Adipocyte (in vitro differentiated cells): Measurements from ENCODE around the gene KIAA0825.

Source experiments
- DNase-seq: peaks from one replicate; pipeline ENCODE4 v3.0.0-alpha.2; 2015; ENCODE audit warnings: low read depth
- H3K27me3 ChIP-seq: replicated peaks from 2 replicates; pipeline ENCODE4 v1.7.0; 2013; ENCODE audit warnings: mild to moderate bottlenecking, low read length, moderate library complexity; ENCODE audit not compliant: control insufficient read depth, insufficient read depth
- H3K36me3 ChIP-seq: 2 replicates; pipeline ENCODE4 v1.7.0; 2013; ENCODE audit warnings: low read length, mild to moderate bottlenecking, moderate library complexity; ENCODE audit not compliant: control insufficient read depth, insufficient read depth, severe bottlenecking
- H3K4me1 ChIP-seq: 2 replicates; pipeline ENCODE4 v1.7.0; 2013; ENCODE audit warnings: mild to moderate bottlenecking, low read length, moderate library complexity; ENCODE audit not compliant: control insufficient read depth, insufficient read depth
- H3K4me3 ChIP-seq: 2 replicates; pipeline ENCODE4 v1.7.0; 2013; ENCODE audit warnings: mild to moderate bottlenecking, low read length, moderate library complexity
- H3K9ac ChIP-seq: 2 replicates; pipeline ENCODE4 v1.7.0; 2013; ENCODE audit warnings: mild to moderate bottlenecking, low read length, moderate library complexity
- H3K9me3 ChIP-seq: 2 replicates; pipeline ENCODE4 v1.7.0; 2013; ENCODE audit warnings: mild to moderate bottlenecking, low read length, moderate library complexity; ENCODE audit not compliant: control insufficient read depth

Gene KIAA0825

DNA sequence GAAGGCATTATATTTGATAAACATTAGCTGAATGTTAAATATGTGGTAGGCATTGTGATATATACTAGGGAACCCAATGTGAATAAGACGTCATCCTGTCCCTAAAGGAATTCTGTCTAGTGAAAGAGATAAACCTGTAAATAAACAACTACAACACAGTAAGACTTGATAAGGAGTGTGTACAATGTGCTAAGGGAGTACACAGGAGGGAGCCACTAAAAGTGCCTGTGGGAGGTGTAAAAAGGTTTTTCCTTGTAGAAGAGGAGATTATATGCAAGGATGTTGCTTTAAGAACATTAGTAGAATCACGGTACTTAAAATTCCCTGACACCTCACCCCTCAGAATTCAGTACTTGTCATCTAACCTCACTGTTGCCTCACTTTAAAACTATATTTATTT is 91.7 kb downstream of the KIAA0825 start:
- no peak overlapping the region for H3K9ac ChIP-seq
- no peak for DNase-seq

DNA sequence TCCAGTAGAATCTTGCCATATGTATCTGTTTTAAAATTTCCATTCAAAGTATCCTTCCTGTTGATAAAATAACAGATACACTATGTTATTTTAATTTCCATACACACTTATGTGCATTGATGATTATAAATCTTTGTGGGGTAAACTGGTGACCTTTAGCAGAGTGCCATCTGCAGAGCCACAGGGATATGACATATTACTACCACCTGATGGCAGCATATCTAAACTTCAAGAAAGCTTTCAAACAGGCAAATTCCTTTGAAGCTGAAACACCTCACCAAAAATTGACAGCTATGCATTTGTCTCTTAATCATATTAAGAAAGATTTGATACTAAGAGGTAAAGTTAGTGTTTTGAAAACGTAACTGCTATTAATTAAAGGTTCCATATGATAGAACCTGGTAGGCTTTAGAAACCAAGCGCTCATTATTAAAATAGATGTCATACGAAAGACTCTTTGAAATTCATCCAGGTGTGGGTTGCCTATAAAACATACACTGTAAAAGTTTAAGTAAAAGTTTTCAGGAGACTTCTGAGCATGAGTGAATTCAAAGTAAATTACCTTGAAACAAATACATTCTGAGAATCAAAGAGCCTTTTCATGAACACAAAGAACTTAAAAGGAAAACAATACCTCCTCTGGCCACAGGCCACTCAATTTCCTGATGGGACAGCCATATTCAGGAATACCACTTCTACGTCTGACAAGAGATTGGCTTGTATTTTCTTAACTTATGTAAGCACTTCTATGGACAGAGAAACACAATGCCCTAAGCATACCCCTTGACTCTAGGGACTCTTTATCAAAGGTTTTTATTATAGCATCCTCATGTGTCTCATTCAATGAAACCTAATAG is 93.3 kb downstream of the KIAA0825 start:
- no peak overlapping the region for H3K9ac ChIP-seq
- no peak overlapping the region for H3K4me3 ChIP-seq
- no peaks in the 10 kb centered on the region for H3K9me3 ChIP-seq
- H3K27me3 ChIP-seq: no peaks in the 10 kb centered on the region
- H3K36me3 ChIP-seq: no peaks in the 10 kb centered on the region
- H3K4me1 ChIP-seq: peaks cover 22% of the 10 kb centered on the region
- peak; percentile 70 for DNase-seq

More for the DNA sequence above, 91.7 kb downstream of the KIAA0825 start:
- peaks cover 18% of the 10 kb centered on the region for H3K4me1 ChIP-seq
- H3K9me3 ChIP-seq: no peaks in the 10 kb centered on the region
- no peaks in the 10 kb centered on the region for H3K27me3 ChIP-seq
- H3K36me3 ChIP-seq: no peaks in the 10 kb centered on the region
- H3K4me3 ChIP-seq: no peak overlapping the region

DNA sequence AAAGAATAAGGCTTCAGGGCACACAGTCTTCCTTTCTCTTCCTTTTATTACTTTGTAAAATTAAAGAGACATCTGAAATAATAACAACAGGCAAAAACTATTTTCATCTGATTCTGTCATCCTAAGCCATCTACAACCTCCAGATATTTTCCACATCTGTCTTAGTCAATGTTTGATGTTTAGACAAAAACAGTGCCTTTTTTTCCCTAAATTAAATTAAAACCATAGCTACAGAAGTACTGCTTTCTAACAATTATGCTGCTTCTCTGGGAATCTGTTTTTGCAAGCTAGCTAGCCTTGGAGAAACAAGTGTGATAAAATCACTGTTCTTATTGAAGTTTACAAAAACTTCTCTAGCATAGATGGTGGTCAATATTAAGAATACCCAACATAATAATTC is 95.4 kb downstream of the KIAA0825 start:
- no peaks in the 10 kb centered on the region for H3K36me3 ChIP-seq
- H3K27me3 ChIP-seq: no peaks in the 10 kb centered on the region
- no peak overlapping the region for H3K4me3 ChIP-seq
- no peaks in the 10 kb centered on the region for H3K9me3 ChIP-seq
- no peak for DNase-seq
- no peak overlapping the region for H3K9ac ChIP-seq
- H3K4me1 ChIP-seq: peaks cover 23% of the 10 kb centered on the region

DNA sequence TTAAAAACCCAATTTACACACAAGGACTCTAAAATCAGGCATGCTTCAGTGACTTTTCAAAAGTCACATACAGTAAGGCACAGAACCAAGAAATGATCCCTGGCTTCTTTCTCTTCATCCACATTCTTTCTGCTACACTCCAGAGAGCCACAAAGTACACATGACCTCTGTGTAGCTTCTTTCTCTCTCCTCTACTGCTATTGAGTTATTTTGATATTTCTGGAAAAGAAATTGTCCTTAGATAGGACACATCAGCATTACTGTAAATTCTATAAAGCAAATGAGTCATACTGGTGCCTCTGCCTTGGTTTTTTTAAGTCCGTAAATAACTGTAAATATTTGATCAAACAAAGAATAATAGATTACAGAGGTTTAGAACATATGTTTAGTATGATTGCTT is 96.3 kb downstream of the KIAA0825 start:
- no peaks in the 10 kb centered on the region for H3K27me3 ChIP-seq
- H3K9ac ChIP-seq: no peak overlapping the region
- no peaks in the 10 kb centered on the region for H3K36me3 ChIP-seq
- peak; percentile 34 for DNase-seq
- H3K4me3 ChIP-seq: no peak overlapping the region
- H3K9me3 ChIP-seq: no peaks in the 10 kb centered on the region
- peaks cover 26% of the 10 kb centered on the region for H3K4me1 ChIP-seq

DNA sequence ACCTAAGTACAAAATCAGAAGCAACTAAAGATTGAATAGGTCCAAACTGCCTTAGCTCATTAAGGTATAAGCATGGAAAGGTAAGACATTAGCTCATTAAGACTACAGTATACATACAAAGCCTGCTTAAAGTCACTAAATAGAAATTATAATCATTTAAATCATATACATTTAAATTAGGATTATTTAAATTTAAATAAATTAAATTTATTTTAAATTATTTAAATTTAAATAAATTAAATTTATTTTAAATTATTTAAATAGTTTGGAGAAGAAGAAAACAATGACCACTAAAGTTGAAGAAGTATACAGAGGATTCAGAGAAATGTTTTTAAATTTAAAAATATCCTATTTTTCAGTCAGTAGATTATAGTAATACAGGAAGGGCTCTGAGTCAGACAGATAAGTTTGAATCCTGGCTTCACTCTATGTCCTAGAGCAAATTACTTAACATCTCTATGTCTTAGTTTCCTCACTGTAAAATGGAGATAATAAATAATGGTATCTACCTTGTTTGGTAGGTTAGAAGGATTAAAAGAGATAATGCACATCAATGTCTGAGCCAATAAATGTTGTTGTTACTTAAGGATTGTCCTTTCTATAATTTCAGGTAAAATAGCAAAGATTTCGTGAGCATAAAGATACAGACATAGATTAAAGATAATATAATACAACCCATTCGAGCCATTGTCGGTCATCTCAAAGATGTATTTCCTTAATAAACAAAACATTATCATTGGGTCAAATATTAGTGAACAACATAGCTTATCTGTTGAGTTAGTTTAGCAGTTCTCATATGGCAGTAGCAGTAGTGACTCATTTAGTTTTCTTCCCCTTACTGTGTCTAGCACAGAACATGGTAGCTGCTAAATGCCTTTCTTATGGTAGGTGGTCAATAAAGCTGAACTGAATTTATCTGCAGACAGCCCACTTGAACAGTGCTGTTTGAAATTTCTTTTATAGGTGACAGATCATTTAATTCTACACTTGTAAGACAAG is 100.6 kb downstream of the KIAA0825 start:
- Histone ChIP-seq H3K9me3 (no peaks in the 10 kb centered on the region), H3K9ac (no peak overlapping the region), H3K4me1 (peaks cover 21% of the 10 kb centered on the region), H3K27me3 (no peaks in the 10 kb centered on the region), H3K4me3 (no peak overlapping the region), H3K36me3 (no peaks in the 10 kb centered on the region)
- peak; percentile 7 for DNase-seq

DNA sequence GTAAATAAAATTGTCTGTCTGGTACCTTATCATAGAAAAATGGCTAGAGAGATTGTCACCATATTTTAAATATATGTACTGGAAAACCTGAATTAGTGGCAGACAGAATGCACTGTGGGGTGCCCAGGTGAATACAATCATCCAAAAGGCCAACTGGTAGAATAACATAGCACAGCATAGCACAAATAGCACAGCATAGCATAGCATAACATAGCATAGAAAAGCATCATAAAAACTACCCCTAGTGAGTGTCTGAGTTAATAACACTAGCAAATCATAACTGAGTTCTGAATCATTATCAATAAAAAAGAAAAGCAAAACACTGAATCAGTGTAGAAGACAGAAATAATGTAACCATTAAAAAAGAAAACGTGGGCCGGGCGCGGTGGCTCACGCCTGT is 102.3 kb downstream of the KIAA0825 start:
- Histone ChIP-seq H3K4me1 (peaks cover 7% of the 10 kb centered on the region), H3K9ac (no peak overlapping the region), H3K9me3 (no peaks in the 10 kb centered on the region), H3K36me3 (no peaks in the 10 kb centered on the region), H3K4me3 (no peak overlapping the region), H3K27me3 (no peaks in the 10 kb centered on the region)
- DNase-seq: no peak

DNA sequence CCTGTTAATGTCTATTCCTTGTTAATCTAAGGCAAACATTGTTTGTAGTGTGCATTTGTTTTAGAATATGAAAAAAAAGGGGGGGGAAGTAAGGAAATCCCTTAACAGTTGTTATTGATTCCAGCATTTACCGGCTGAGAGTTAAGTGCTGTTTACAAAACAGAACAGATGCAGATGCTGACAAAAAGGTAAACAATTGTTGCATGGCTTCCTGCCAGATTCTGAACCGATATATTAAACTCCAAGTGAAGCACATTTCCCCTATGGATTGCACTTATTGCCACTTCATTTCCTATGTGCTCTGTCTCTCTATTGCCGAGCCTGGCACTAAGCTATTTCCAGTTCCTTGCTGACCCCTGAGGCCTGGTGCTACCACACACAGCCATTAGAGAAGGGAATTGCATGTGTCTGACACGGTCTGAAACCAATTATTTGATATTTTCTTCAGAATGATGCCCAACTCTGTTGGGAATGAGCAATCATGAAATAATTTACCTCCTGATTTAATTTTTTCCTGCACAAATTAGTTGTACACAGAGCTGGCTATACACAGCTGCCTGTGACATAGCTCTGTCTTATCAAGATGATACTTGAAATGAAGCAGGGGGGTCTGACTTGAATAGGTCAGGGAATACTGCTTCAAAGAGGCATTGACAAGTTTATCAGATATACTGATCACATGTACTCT is 109.8 kb downstream of the KIAA0825 start:
- no peaks in the 10 kb centered on the region for H3K9me3 ChIP-seq
- H3K4me3 ChIP-seq: no peak overlapping the region
- no peaks in the 10 kb centered on the region for H3K36me3 ChIP-seq
- H3K27me3 ChIP-seq: no peaks in the 10 kb centered on the region
- peak; percentile 13 for DNase-seq
- peaks cover 39% of the 10 kb centered on the region for H3K4me1 ChIP-seq
- no peak overlapping the region for H3K9ac ChIP-seq

GRCh38 chr5:94505327-94506068 is 112.9 kb downstream of the KIAA0825 start:
- H3K4me1 ChIP-seq: peaks cover 39% of the 10 kb centered on the region
- H3K27me3 ChIP-seq: no peaks in the 10 kb centered on the region
- H3K4me3 ChIP-seq: peak overlapping the region; percentile 74
- DNase-seq: peak; percentile 37
- no peaks in the 10 kb centered on the region for H3K9me3 ChIP-seq
- peak overlapping the region; percentile 80 for H3K9ac ChIP-seq
- H3K36me3 ChIP-seq: no peaks in the 10 kb centered on the region

DNA sequence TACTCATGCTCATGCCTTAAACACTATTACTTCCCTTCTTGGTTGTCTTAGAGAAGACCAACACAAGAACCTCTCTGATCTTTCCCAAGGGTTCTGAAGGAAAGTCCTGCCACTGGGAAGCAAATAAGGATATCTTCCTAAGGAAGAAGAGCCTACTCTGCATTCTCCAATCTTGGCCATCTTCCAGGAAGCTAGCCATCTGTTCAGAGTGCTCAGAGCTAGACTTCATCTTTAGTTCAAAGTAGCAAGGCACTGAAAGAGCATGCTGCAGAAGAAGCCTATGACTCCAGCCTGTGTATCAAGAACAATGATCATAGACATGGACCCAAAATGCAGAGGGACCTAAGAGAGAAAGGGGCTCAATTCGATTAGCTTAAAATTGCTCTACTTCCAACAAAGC is 114.7 kb downstream of the KIAA0825 start:
- Histone ChIP-seq H3K9me3 (no peaks in the 10 kb centered on the region), H3K27me3 (no peaks in the 10 kb centered on the region), H3K4me1 (peaks cover 33% of the 10 kb centered on the region), H3K4me3 (no peak overlapping the region), H3K9ac (no peak overlapping the region), H3K36me3 (no peaks in the 10 kb centered on the region)
- no peak for DNase-seq

DNA sequence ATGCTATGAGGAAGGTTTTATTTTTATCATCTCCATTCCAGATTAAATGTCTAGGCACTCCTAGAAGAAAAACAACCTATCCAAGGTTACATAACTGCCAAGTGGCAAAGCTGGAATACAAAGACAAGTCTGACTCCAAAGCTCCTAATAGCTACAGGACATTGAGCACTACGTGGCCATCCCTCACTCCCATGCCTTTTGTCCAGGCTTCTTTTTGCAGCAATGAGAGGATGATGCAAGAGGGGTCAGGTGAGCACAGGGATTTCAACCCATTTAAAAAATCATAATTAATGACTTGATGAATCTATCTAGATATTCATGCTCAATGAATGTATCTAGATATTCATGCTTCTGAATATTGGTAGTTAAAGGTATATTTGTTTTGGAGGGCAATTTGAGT is 117.0 kb downstream of the KIAA0825 start:
- H3K4me3 ChIP-seq: no peak overlapping the region
- H3K27me3 ChIP-seq: no peaks in the 10 kb centered on the region
- no peak for DNase-seq
- peaks cover 17% of the 10 kb centered on the region for H3K4me1 ChIP-seq
- no peaks in the 10 kb centered on the region for H3K36me3 ChIP-seq
- H3K9ac ChIP-seq: no peak overlapping the region
- H3K9me3 ChIP-seq: no peaks in the 10 kb centered on the region
